Activated naive CD4-positive, alpha-beta T cell treated with anti-CD3 and anti-CD28 coated beads, Interleukin-2, amount 10 ng/mL, durations not matched to agents 7 days and 5 days (primary cell): ENCODE results near the gene KAZN.
"Not testable (repeated sequence)": the region's sequence is repeated elsewhere in the genome, so short reads cannot be mapped to it uniquely, and the experiment has no call there.

Experiments used
- CTCF ChIA-PET: fragments of 350-600 bp; sonication (Branson Sonifier 250); formaldehyde crosslinking; loops from one replicate; lab custom pipeline; 2021; ENCODE audit warnings: antibody characterized with exemption; lab: Charles Lee
- DNase-seq: peaks from one replicate; pipeline ENCODE4 v3.0.0-alpha.2; 2020
- H3K27ac Mint-ChIP-seq: one replicate; pipeline ENCODE4 v1.8.0; 2021; ENCODE audit warnings: mild to moderate bottlenecking, moderate library complexity, mixed read lengths
- H3K27me3 Mint-ChIP-seq: one replicate; pipeline ENCODE4 v1.8.0; 2021; ENCODE audit warnings: mild to moderate bottlenecking, mixed read lengths
- H3K36me3 Mint-ChIP-seq: one replicate; pipeline ENCODE4 v1.8.0; 2021; ENCODE audit warnings: mixed read lengths
- H3K4me1 Mint-ChIP-seq: one replicate; pipeline ENCODE4 v1.8.0; 2021; ENCODE audit warnings: mixed read lengths
- H3K4me3 Mint-ChIP-seq: one replicate; pipeline ENCODE4 v1.8.0; 2021; ENCODE audit warnings: mild to moderate bottlenecking, moderate library complexity, mixed read lengths
- H3K9me3 Mint-ChIP-seq: one replicate; pipeline ENCODE4 v1.8.0; 2021; ENCODE audit warnings: mixed read lengths

The KAZN gene

GRCh38 chr1:14572861-14573260 is 25.6 kb upstream of the KAZN start:
- H3K36me3 Mint-ChIP-seq: no peaks in the 10 kb centered on the region
- CTCF ChIA-PET: no interaction called here
- H3K27me3 Mint-ChIP-seq: no peaks in the 10 kb centered on the region
- no peak overlapping the region for H3K27ac Mint-ChIP-seq
- H3K4me3 Mint-ChIP-seq: no peak overlapping the region
- DNase-seq: no peak
- H3K4me1 Mint-ChIP-seq: no peaks in the 10 kb centered on the region
- H3K9me3 Mint-ChIP-seq: peaks cover 2% of the 10 kb centered on the region

- CTCF ChIA-PET: no interaction called here
Measured at GRCh38 chr1:14576155-14576554, 22.3 kb upstream of the KAZN start.

GRCh38 chr1:14577261-14577660 is 21.2 kb upstream of the KAZN start:
- Mint-ChIP-seq H3K4me1 (no peaks in the 10 kb centered on the region), H3K27me3 (no peaks in the 10 kb centered on the region), H3K36me3 (no peaks in the 10 kb centered on the region), H3K9me3 (peaks cover 8% of the 10 kb centered on the region), H3K4me3 (no peak overlapping the region), H3K27ac (no peak overlapping the region)
- no peak for DNase-seq
- CTCF ChIA-PET: no interaction called here

More at GRCh38 chr1:14576155-14576554, 22.3 kb upstream of the KAZN start:
- no peaks in the 10 kb centered on the region for H3K36me3 Mint-ChIP-seq
- no peaks in the 10 kb centered on the region for H3K27me3 Mint-ChIP-seq
- H3K9me3 Mint-ChIP-seq: peaks cover 6% of the 10 kb centered on the region
- H3K4me1 Mint-ChIP-seq: no peaks in the 10 kb centered on the region
- DNase-seq: no peak
- H3K27ac Mint-ChIP-seq: no peak overlapping the region
- no peak overlapping the region for H3K4me3 Mint-ChIP-seq

- H3K27me3 Mint-ChIP-seq: no peaks in the 10 kb centered on the region
- H3K4me1 Mint-ChIP-seq: no peaks in the 10 kb centered on the region
- H3K27ac Mint-ChIP-seq: no peak overlapping the region
- CTCF ChIA-PET: no interaction called here
- no peak overlapping the region for H3K4me3 Mint-ChIP-seq
- peaks cover 8% of the 10 kb centered on the region for H3K9me3 Mint-ChIP-seq
- no peaks in the 10 kb centered on the region for H3K36me3 Mint-ChIP-seq
- no peak for DNase-seq
Measured at GRCh38 chr1:14578156-14578555, 20.3 kb upstream of the KAZN start.

GRCh38 chr1:14580295-14580694 is 18.2 kb upstream of the KAZN start:
- CTCF ChIA-PET, DNase-seq, H3K4me1 Mint-ChIP-seq, H3K27ac Mint-ChIP-seq, H3K27me3 Mint-ChIP-seq, H3K4me3 Mint-ChIP-seq, H3K36me3 Mint-ChIP-seq, H3K9me3 Mint-ChIP-seq: not testable (repeated sequence)

GRCh38 chr1:14580986-14581385 is 17.5 kb upstream of the KAZN start:
- no peak for DNase-seq
- Mint-ChIP-seq H3K36me3 (no peaks in the 10 kb centered on the region), H3K27me3 (no peaks in the 10 kb centered on the region), H3K27ac (no peak overlapping the region), H3K4me3 (no peak overlapping the region), H3K9me3 (peaks cover 8% of the 10 kb centered on the region), H3K4me1 (no peaks in the 10 kb centered on the region)
- CTCF ChIA-PET: no interaction called here

GRCh38 chr1:14583788-14584187 is 14.7 kb upstream of the KAZN start:
- Mint-ChIP-seq H3K27ac (no peak overlapping the region), H3K9me3 (peaks cover 11% of the 10 kb centered on the region), H3K27me3 (no peaks in the 10 kb centered on the region), H3K4me3 (no peak overlapping the region), H3K36me3 (no peaks in the 10 kb centered on the region), H3K4me1 (no peaks in the 10 kb centered on the region)
- no peak for DNase-seq
- CTCF ChIA-PET: no interaction called here

GRCh38 chr1:14585728-14586127 is 12.8 kb upstream of the KAZN start:
- no peaks in the 10 kb centered on the region for H3K27me3 Mint-ChIP-seq
- no peak overlapping the region for H3K27ac Mint-ChIP-seq
- CTCF ChIA-PET: no interaction called here
- no peaks in the 10 kb centered on the region for H3K36me3 Mint-ChIP-seq
- peaks cover 10% of the 10 kb centered on the region for H3K9me3 Mint-ChIP-seq
- no peak overlapping the region for H3K4me3 Mint-ChIP-seq
- no peak for DNase-seq
- H3K4me1 Mint-ChIP-seq: no peaks in the 10 kb centered on the region

- Mint-ChIP-seq H3K27me3 (no peaks in the 10 kb centered on the region), H3K36me3 (no peaks in the 10 kb centered on the region), H3K4me3 (no peak overlapping the region), H3K9me3 (peaks cover 6% of the 10 kb centered on the region), H3K27ac (no peak overlapping the region), H3K4me1 (no peaks in the 10 kb centered on the region)
- CTCF ChIA-PET: no interaction called here
- no peak for DNase-seq
Measured at GRCh38 chr1:14590411-14591180, 7.9 kb upstream of the KAZN start.

- no peak for DNase-seq
- Mint-ChIP-seq H3K4me3 (no peak overlapping the region), H3K36me3 (no peaks in the 10 kb centered on the region), H3K27me3 (no peaks in the 10 kb centered on the region), H3K4me1 (no peaks in the 10 kb centered on the region), H3K9me3 (peaks cover 4% of the 10 kb centered on the region), H3K27ac (no peak overlapping the region)
- CTCF ChIA-PET: no interaction called here
Measured at GRCh38 chr1:14591600-14591999, 6.9 kb upstream of the KAZN start.

GRCh38 chr1:14592004-14592631 is 6.4 kb upstream of the KAZN start:
- CTCF ChIA-PET: no interaction called here
- no peak overlapping the region for H3K27ac Mint-ChIP-seq
- no peak for DNase-seq
- H3K36me3 Mint-ChIP-seq: no peaks in the 10 kb centered on the region
- H3K4me1 Mint-ChIP-seq: no peaks in the 10 kb centered on the region
- peaks cover 3% of the 10 kb centered on the region for H3K27me3 Mint-ChIP-seq
- peaks cover 4% of the 10 kb centered on the region for H3K9me3 Mint-ChIP-seq
- H3K4me3 Mint-ChIP-seq: no peak overlapping the region

- peaks cover 15% of the 10 kb centered on the region for H3K27me3 Mint-ChIP-seq
- no peak for DNase-seq
- H3K4me1 Mint-ChIP-seq: no peaks in the 10 kb centered on the region
- H3K4me3 Mint-ChIP-seq: no peak overlapping the region
- H3K36me3 Mint-ChIP-seq: no peaks in the 10 kb centered on the region
- CTCF ChIA-PET: no interaction called here
- no peaks in the 10 kb centered on the region for H3K9me3 Mint-ChIP-seq
- no peak overlapping the region for H3K27ac Mint-ChIP-seq
Measured at GRCh38 chr1:14593302-14593701, 5.2 kb upstream of the KAZN start.

- Mint-ChIP-seq H3K36me3 (no peaks in the 10 kb centered on the region), H3K9me3 (no peaks in the 10 kb centered on the region), H3K4me3 (no peak overlapping the region), H3K4me1 (no peaks in the 10 kb centered on the region), H3K27me3 (peaks cover 22% of the 10 kb centered on the region), H3K27ac (no peak overlapping the region)
- DNase-seq: no peak
- CTCF ChIA-PET: no interaction called here
Measured at GRCh38 chr1:14594045-14594444, 4.4 kb upstream of the KAZN start.

GRCh38 chr1:14596591-14596990 is 1.9 kb upstream of the KAZN start:
- Mint-ChIP-seq H3K4me1 (no peaks in the 10 kb centered on the region), H3K27ac (no peak overlapping the region), H3K36me3 (no peaks in the 10 kb centered on the region), H3K9me3 (no peaks in the 10 kb centered on the region), H3K4me3 (no peak overlapping the region), H3K27me3 (peaks cover 47% of the 10 kb centered on the region)
- CTCF ChIA-PET: no interaction called here
- DNase-seq: no peak

GRCh38 chr1:14597343-14598006 is 1.0 kb upstream of the KAZN start:
- CTCF ChIA-PET: no interaction called here
- H3K4me1 Mint-ChIP-seq: no peaks in the 10 kb centered on the region
- DNase-seq: no peak
- no peaks in the 10 kb centered on the region for H3K9me3 Mint-ChIP-seq
- H3K4me3 Mint-ChIP-seq: no peak overlapping the region
- peaks cover 51% of the 10 kb centered on the region for H3K27me3 Mint-ChIP-seq
- no peaks in the 10 kb centered on the region for H3K36me3 Mint-ChIP-seq
- no peak overlapping the region for H3K27ac Mint-ChIP-seq
